ENCODE measurements around the gene RHOT2. TPM values are rescaled to one million over a fixed set of nuclear protein-coding genes. Genes with fewer than 3 reads are reported as not detected.

Gene RHOT2
- total and polyA plus RNA-seq, 9 of the 15 experiments (the other 6 are each of a cell fraction or from before 2014, with no cell fraction given): 5.0 to 373 (median 112) TPM

- TF ChIP-seq, protein P1, sequence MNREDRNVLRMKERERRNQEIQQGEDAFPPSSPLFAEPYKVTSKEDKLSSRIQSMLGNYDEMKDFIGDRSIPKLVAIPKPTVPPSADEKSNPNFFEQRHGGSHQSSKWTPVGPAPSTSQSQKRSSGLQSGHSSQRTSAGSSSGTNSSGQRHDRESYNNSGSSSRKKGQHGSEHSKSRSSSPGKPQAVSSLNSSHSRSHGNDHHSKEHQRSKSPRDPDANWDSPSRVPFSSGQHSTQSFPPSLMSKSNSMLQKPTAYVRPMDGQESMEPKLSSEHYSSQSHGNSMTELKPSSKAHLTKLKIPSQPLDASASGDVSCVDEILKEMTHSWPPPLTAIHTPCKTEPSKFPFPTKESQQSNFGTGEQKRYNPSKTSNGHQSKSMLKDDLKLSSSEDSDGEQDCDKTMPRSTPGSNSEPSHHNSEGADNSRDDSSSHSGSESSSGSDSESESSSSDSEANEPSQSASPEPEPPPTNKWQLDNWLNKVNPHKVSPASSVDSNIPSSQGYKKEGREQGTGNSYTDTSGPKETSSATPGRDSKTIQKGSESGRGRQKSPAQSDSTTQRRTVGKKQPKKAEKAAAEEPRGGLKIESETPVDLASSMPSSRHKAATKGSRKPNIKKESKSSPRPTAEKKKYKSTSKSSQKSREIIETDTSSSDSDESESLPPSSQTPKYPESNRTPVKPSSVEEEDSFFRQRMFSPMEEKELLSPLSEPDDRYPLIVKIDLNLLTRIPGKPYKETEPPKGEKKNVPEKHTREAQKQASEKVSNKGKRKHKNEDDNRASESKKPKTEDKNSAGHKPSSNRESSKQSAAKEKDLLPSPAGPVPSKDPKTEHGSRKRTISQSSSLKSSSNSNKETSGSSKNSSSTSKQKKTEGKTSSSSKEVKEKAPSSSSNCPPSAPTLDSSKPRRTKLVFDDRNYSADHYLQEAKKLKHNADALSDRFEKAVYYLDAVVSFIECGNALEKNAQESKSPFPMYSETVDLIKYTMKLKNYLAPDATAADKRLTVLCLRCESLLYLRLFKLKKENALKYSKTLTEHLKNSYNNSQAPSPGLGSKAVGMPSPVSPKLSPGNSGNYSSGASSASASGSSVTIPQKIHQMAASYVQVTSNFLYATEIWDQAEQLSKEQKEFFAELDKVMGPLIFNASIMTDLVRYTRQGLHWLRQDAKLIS (CRISPR knock-in tag; IDR thresholded peaks at IDR 0.05): no peak
- TF ChIP-seq, protein P2, sequence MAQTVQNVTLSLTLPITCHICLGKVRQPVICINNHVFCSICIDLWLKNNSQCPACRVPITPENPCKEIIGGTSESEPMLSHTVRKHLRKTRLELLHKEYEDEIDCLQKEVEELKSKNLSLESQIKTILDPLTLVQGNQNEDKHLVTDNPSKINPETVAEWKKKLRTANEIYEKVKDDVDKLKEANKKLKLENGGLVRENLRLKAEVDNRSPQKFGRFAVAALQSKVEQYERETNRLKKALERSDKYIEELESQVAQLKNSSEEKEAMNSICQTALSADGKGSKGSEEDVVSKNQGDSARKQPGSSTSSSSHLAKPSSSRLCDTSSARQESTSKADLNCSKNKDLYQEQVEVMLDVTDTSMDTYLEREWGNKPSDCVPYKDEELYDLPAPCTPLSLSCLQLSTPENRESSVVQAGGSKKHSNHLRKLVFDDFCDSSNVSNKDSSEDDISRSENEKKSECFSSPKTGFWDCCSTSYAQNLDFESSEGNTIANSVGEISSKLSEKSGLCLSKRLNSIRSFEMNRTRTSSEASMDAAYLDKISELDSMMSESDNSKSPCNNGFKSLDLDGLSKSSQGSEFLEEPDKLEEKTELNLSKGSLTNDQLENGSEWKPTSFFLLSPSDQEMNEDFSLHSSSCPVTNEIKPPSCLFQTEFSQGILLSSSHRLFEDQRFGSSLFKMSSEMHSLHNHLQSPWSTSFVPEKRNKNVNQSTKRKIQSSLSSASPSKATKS (CRISPR knock-in tag; IDR thresholded peaks at IDR 0.05): no peak
- TF ChIP-seq CUX1 (CRISPR knock-in tag; IDR thresholded peaks at IDR 0.05) (no peak), SETDB1 (IDR thresholded peaks at IDR 0.05; ENCODE audit: low read length) (no peak), TARDBP (IDR thresholded peaks at IDR 0.05) (peak; percentile 45; the same call in 1 of the 2 replicates), ZBTB17 (CRISPR knock-in tag; IDR thresholded peaks at IDR 0.05) (no peak), LARP7 (IDR thresholded peaks at IDR 0.05) (no peak), CEBPG (CRISPR knock-in tag; IDR thresholded peaks at IDR 0.05) (peak; percentile 69), CEBPG (tag; conservative IDR thresholded peaks at IDR 0.05 in 1 of 2, IDR thresholded peaks at IDR 0.05 in 1 of 2) (no peak), STAT6 (CRISPR knock-in tag; IDR thresholded peaks at IDR 0.05) (peak; percentile 79; the same call in 1 of the 2 replicates), FOXJ2 (tag; IDR thresholded peaks at IDR 0.05) (0 out of 2 replicates have a peak, but pooled peaks have one; percentile 20), DIDO1 (tag; IDR thresholded peaks at IDR 0.05; ENCODE audit: low read depth) (no peak), ZNF561 (CRISPR knock-in tag; conservative IDR thresholded peaks at IDR 0.05) (no peak)
Observed at GRCh38 chr16:695355-696089, 27.6 kb downstream of the RHOT2 start (continued).

Measured in K562 (cell line).